Left ventricle myocardium inferior (tissue), 1 donor: ENCODE data around the gene CDH4. TPM values are rescaled to one million over a fixed set of nuclear protein-coding genes. Genes with fewer than 3 reads are reported as not detected.
"Not testable (repeated sequence)": the region's sequence is repeated elsewhere in the genome, so short reads cannot be mapped to it uniquely, and the experiment has no call there.

Experiments
- DNase-seq: peaks from one replicate; pipeline ENCODE4 v3.0.0-alpha.2; 2020
- H3K27ac ChIP-seq: fragments of 200-600 bp; replicated peaks from 2 replicates; pipeline ENCODE4 v1.8.0; 2021
- H3K27me3 ChIP-seq: fragments of 200-600 bp; 2 replicates; pipeline ENCODE4 v1.8.0; 2021; ENCODE audit warnings: low read depth
- H3K36me3 ChIP-seq: fragments of 200-600 bp; 2 replicates; pipeline ENCODE4 v1.8.0; 2021
- H3K4me1 ChIP-seq: fragments of 200-600 bp; 2 replicates; pipeline ENCODE4 v1.8.0; 2021
- H3K4me3 ChIP-seq: fragments of 200-600 bp; 2 replicates; pipeline ENCODE4 v1.8.0; 2021; ENCODE audit warnings: mild to moderate bottlenecking, moderate library complexity
- H3K9me3 ChIP-seq: fragments of 200-600 bp; replicated peaks from 2 replicates; pipeline ENCODE4 v1.8.0; 2021
- CTCF ChIP-seq: fragments of 200-600 bp; IDR thresholded peaks from 2 replicates; pipeline ENCODE4 v1.8.0; 2021; ENCODE audit warnings: antibody characterized with exemption, mild to moderate bottlenecking, borderline replicate concordance
- intact Hi-C: fragments of 100-400 bp; cut with micrococcal nuclease; formaldehyde crosslinking; loops from one replicate; pipeline ENCODE4 v1.11.0; 2022
- total RNA-seq: library from RNA; stranded (reverse); fragmentation: NEBNext Ultra II Directional; extraction: Animal tissue kit (Norgen Biotek cat#: 25700); gene quantifications from one replicate; pipeline ENCODE4 v1.2.1, GENCODE V29; 2021
- donor health status: DM: no; HTN: yes; CAD: no; lungs with severe emphysema.

Gene CDH4
- total RNA-seq, 1 donor from 2014 or later, result 0.05 TPM

- peaks cover 27% of the 10 kb centered on the region for H3K27me3 ChIP-seq
- H3K9me3 ChIP-seq, result peaks cover 12% of the 10 kb centered on the region
- H3K27ac ChIP-seq, result no peak overlapping the region
- H3K36me3 ChIP-seq, result no peaks in the 10 kb centered on the region
- H3K4me3 ChIP-seq, result no peak overlapping the region
- H3K4me1 ChIP-seq, result no peaks in the 10 kb centered on the region
- DNase-seq, result no peak
- intact Hi-C loops, result no loop called here
- no peak for TF ChIP-seq CTCF
These were observed 152.2 kb downstream of the CDH4 start for GRCh38 chr20:61404303-61404702.

GRCh38 chr20:61405007-61405406 lies 152.9 kb downstream of the CDH4 start:
- no peak for DNase-seq
- intact Hi-C loops, result no loop called here
- H3K27me3 ChIP-seq, result peaks cover 27% of the 10 kb centered on the region
- H3K4me3 ChIP-seq, result no peak overlapping the region
- no peaks in the 10 kb centered on the region for H3K4me1 ChIP-seq
- no peak for TF ChIP-seq CTCF
- H3K36me3 ChIP-seq, result no peaks in the 10 kb centered on the region
- H3K27ac ChIP-seq, result no peak overlapping the region
- peaks cover 10% of the 10 kb centered on the region for H3K9me3 ChIP-seq

GRCh38 chr20:61406773-61407172 lies 154.7 kb downstream of the CDH4 start:
- H3K27ac ChIP-seq, H3K4me1 ChIP-seq, H3K36me3 ChIP-seq, H3K9me3 ChIP-seq, H3K4me3 ChIP-seq, intact Hi-C loops, DNase-seq: not testable (repeated sequence)
- H3K27me3 ChIP-seq, result peaks cover 27% of the 10 kb centered on the region

DNA sequence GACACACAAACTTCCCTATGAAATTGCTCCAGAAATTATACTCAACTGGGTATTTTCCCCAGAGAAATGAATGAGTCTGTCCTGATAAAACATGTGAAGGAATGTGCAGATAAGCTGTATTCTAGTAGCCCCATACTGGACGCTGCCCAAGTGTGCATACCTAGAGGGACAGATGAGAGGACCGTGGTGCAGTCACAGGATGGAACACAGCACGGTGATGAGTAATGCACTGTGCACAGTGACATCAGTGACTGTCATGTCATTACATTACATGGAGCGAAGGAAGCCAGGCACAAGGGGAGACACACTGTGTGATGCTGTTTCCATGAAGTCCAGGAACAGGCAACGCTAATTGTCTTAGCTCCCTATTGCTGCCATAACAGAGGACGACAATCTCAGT lies 155.5 kb downstream of the CDH4 start:
- DNase-seq, result no peak
- Histone ChIP-seq H3K4me1 (no peaks in the 10 kb centered on the region), H3K9me3 (no peaks in the 10 kb centered on the region), H3K36me3 (no peaks in the 10 kb centered on the region), H3K4me3 (no peak overlapping the region), H3K27ac (no peak overlapping the region), H3K27me3 (peaks cover 27% of the 10 kb centered on the region)
- intact Hi-C loops, result no loop called here
- TF ChIP-seq CTCF, result no peak

GRCh38 chr20:61408951-61409740 lies 157.1 kb downstream of the CDH4 start:
- DNase-seq, result no peak
- intact Hi-C loops, result no loop called here
- H3K4me3 ChIP-seq, result no peak overlapping the region
- peaks cover 21% of the 10 kb centered on the region for H3K27me3 ChIP-seq
- H3K36me3 ChIP-seq, result no peaks in the 10 kb centered on the region
- peaks cover 10% of the 10 kb centered on the region for H3K9me3 ChIP-seq
- H3K27ac ChIP-seq, result no peak overlapping the region
- no peak for TF ChIP-seq CTCF
- no peaks in the 10 kb centered on the region for H3K4me1 ChIP-seq

DNA sequence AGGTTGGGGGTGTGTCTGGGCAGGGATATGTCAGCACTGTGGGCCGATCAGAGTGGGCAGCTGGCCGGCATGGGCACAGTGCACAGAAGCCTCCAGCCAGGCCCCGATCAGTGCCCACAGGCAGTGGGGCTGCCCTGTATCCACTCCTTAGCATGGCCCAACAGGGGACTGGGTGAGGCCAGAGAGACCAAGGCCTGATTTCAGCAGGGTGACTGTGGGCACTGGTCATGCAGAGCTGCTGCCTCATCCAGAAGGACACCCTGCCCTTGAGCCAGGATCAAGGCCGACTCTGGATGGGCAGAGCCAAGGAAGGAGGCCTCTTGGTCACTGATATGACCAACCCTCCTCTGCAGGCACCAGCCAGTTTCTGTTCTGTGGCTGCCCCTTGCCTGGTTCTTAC lies 159.7 kb downstream of the CDH4 start:
- Histone ChIP-seq H3K4me1 (no peaks in the 10 kb centered on the region), H3K4me3 (no peak overlapping the region), H3K9me3 (peaks cover 11% of the 10 kb centered on the region), H3K36me3 (no peaks in the 10 kb centered on the region), H3K27me3 (peaks cover 16% of the 10 kb centered on the region), H3K27ac (no peak overlapping the region)
- no peak for TF ChIP-seq CTCF
- DNase-seq, result no peak
- intact Hi-C loops, result no loop called here
